Endodermal cell (in vitro differentiated cells): ENCODE measurements around the gene PTGFR. TPM values are rescaled to one million over a fixed set of nuclear protein-coding genes. Genes with fewer than 3 reads are reported as not detected.

ENCODE experiments used
- DNase-seq: peaks from one replicate; pipeline ENCODE4 v3.0.0-alpha.2; 2017
- H3K27ac ChIP-seq: 2 replicates; pipeline ENCODE4 v1.5.1; 2013; ENCODE audit warnings: mild to moderate bottlenecking, low read depth, low read length, moderate library complexity
- H3K27me3 ChIP-seq: 2 replicates; pipeline ENCODE4 v1.6.1; 2013; ENCODE audit warnings: mild to moderate bottlenecking, low read length, moderate library complexity; ENCODE audit not compliant: insufficient read depth, control insufficient read depth, poor library complexity, severe bottlenecking
- H3K36me3 ChIP-seq: 2 replicates; pipeline ENCODE4 v1.7.0; 2013; ENCODE audit warnings: mild to moderate bottlenecking, low read length, moderate library complexity; ENCODE audit not compliant: control insufficient read depth, insufficient read depth
- H3K4me1 ChIP-seq: one replicate; pipeline ENCODE4 v1.7.0; 2013; ENCODE audit warnings: low read length; ENCODE audit not compliant: control insufficient read depth, insufficient read depth
- H3K4me3 ChIP-seq: 2 replicates; pipeline ENCODE4 v1.5.1; 2013; ENCODE audit warnings: mild to moderate bottlenecking, low read length, moderate library complexity
- H3K9ac ChIP-seq: 2 replicates; pipeline ENCODE4 v1.6.1; 2013; ENCODE audit warnings: mild to moderate bottlenecking, low read length, moderate library complexity; ENCODE audit not compliant: poor library complexity, severe bottlenecking; ENCODE audit errors: extremely low read depth
- H3K9me3 ChIP-seq: 2 replicates; pipeline ENCODE4 v1.6.1; 2013; ENCODE audit warnings: mild to moderate bottlenecking, low read length, moderate library complexity; ENCODE audit not compliant: control insufficient read depth
- H3K27ac Mint-ChIP-seq: 2 replicates; pipeline ENCODE4 v1.8.0; 2020; ENCODE audit warnings: mixed read lengths
- H3K27me3 Mint-ChIP-seq: 2 replicates; pipeline ENCODE4 v1.8.0; 2021; ENCODE audit warnings: mild to moderate bottlenecking, mixed read lengths; ENCODE audit not compliant: insufficient read depth
- H3K36me3 Mint-ChIP-seq: 2 replicates; pipeline ENCODE4 v1.8.0; 2020; ENCODE audit warnings: low read depth, mixed read lengths
- H3K4me1 Mint-ChIP-seq: 2 replicates; pipeline ENCODE4 v1.8.0; 2020; ENCODE audit warnings: mixed read lengths
- H3K4me3 Mint-ChIP-seq: 2 replicates; pipeline ENCODE4 v1.8.0; 2020; ENCODE audit warnings: mild to moderate bottlenecking, moderate library complexity, mixed read lengths
- H3K9me3 Mint-ChIP-seq: 2 replicates; pipeline ENCODE4 v1.8.0; 2020; ENCODE audit warnings: mild to moderate bottlenecking, mixed read lengths
- CTCF ChIP-seq: fragments of 200-600 bp; sonication (generic); conservative IDR thresholded peaks from 2 replicates; pipeline ENCODE4 v1.5.0; 2021; ENCODE audit warnings: antibody characterized with exemption, mild to moderate bottlenecking
- WGBS, 2 experiments: methylation state at CpG; one replicate each; pipeline versions ENCODE4 v1.1.5 to v1.1.7; 2013; ENCODE audit warnings: missing lambda C conversion rate in 2 of 2, mixed read lengths in 1 of 2; ENCODE audit not compliant: insufficient coverage in 1 of 2, insufficient read length in 1 of 2; 5-methylcytosine and 5-hydroxymethylcytosine counted together
- total RNA-seq, 2 donors: library from RNA; stranded (reverse); fragmentation: NEBNext Ultra II Directional in 1 of 2; extraction: Animal tissue kit (Norgen Biotek cat#: 25700) in 1 of 2; gene quantifications; 2 replicates in 1 of 2; 3 replicates in 1 of 2; pipeline ENCODE4 v1.2.1, GENCODE V29; 2021

Gene PTGFR
- total RNA-seq, 2 donors from 2014 or later: 0.09 to 0.38 TPM

GRCh38 chr1:78469576-78469975 is 21.2 kb upstream of the PTGFR start:
- Histone ChIP-seq H3K9ac (no peak overlapping the region), H3K27me3 (no peaks in the 10 kb centered on the region), H3K4me3 (no peak overlapping the region), H3K9me3 (no peaks in the 10 kb centered on the region), H3K27ac (no peak overlapping the region), H3K4me1 (peaks cover 3% of the 10 kb centered on the region), H3K36me3 (no peaks in the 10 kb centered on the region)
- no peaks in the 10 kb centered on the region for H3K9me3 Mint-ChIP-seq
- no peak overlapping the region for H3K27ac Mint-ChIP-seq
- peaks cover 1% of the 10 kb centered on the region for H3K27me3 Mint-ChIP-seq
- no peaks in the 10 kb centered on the region for H3K36me3 Mint-ChIP-seq
- 83 to 90% methylated on average over 1 of the region's 1 CpG for WGBS, 2 experiments
- TF ChIP-seq CTCF: no peak
- no peak overlapping the region for H3K4me3 Mint-ChIP-seq
- H3K4me1 Mint-ChIP-seq: peaks cover 4% of the 10 kb centered on the region
- no peak for DNase-seq

GRCh38 chr1:78471890-78472620 is 18.7 kb upstream of the PTGFR start:
- Histone ChIP-seq H3K4me3 (no peak overlapping the region), H3K4me1 (no peaks in the 10 kb centered on the region), H3K27ac (no peak overlapping the region), H3K27me3 (no peaks in the 10 kb centered on the region), H3K9ac (no peak overlapping the region), H3K36me3 (no peaks in the 10 kb centered on the region), H3K9me3 (no peaks in the 10 kb centered on the region)
- no peak for TF ChIP-seq CTCF
- peaks cover 2% of the 10 kb centered on the region for H3K4me1 Mint-ChIP-seq
- no peak overlapping the region for H3K27ac Mint-ChIP-seq
- 79 to 92% methylated on average over 2 of the region's 2 CpGs for WGBS, 2 experiments
- peaks cover 3% of the 10 kb centered on the region for H3K27me3 Mint-ChIP-seq
- DNase-seq: no peak
- no peaks in the 10 kb centered on the region for H3K9me3 Mint-ChIP-seq
- no peak overlapping the region for H3K4me3 Mint-ChIP-seq
- no peaks in the 10 kb centered on the region for H3K36me3 Mint-ChIP-seq

DNA sequence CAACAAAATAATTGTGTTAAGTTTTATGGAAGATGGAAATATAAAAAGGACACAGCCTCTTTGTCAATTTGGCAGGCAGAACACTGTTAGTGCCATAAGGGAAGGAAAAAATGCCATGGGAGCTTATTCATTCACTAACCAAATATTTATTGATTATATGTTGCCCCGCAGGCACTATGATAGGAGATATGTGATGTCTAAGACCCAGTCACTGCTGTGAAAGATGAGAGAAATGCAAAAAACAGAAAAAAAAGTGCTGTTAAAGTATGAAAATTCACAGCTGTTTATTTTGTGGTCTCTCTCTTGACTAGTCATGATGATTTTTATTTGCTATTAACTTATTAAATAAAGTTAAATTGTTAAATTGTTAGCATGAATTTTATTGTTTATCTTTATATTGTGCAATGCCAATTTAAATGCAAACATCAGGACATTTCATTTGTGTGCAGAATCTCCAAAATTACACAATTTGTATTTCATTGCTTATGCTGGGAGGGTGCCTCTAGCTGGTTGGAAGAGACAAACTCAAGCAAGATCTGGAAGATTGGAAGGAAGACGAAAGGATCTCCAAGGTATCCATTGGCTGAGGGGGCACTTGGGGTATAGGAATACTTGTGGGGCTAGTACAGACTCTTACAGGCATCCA is 17.8 kb upstream of the PTGFR start:
- DNase-seq: no peak
- H3K36me3 Mint-ChIP-seq: no peaks in the 10 kb centered on the region
- no peaks in the 10 kb centered on the region for H3K36me3 ChIP-seq
- H3K4me1 Mint-ChIP-seq: peaks cover 2% of the 10 kb centered on the region
- H3K9me3 ChIP-seq: no peaks in the 10 kb centered on the region
- peaks cover 3% of the 10 kb centered on the region for H3K27me3 Mint-ChIP-seq
- 98% methylated on average over 2 of the region's 2 CpGs; no CpG with 5 or more reads in 1 of the 2 experiments for WGBS, 2 experiments
- H3K4me3 ChIP-seq: no peak overlapping the region
- H3K4me3 Mint-ChIP-seq: no peak overlapping the region
- no peak overlapping the region for H3K27ac ChIP-seq
- no peak overlapping the region for H3K27ac Mint-ChIP-seq
- no peak for TF ChIP-seq CTCF
- no peaks in the 10 kb centered on the region for H3K9me3 Mint-ChIP-seq
- H3K9ac ChIP-seq: no peak overlapping the region
- H3K27me3 ChIP-seq: no peaks in the 10 kb centered on the region
- no peaks in the 10 kb centered on the region for H3K4me1 ChIP-seq
